Keratinocyte (primary cell): Measurements from ENCODE around the gene ERC2. TPM values are rescaled to one million over a fixed set of nuclear protein-coding genes. Genes with fewer than 3 reads are reported as not detected.

ENCODE experiments used
- DNase-seq: peaks from one replicate; pipeline ENCODE4 v3.0.0-alpha.2; 2011; ENCODE audit warnings: low read depth, missing footprints, low spot score
- FAIRE-seq: peaks from 2 replicates; lab custom pipeline; 2011; peaks lifted over from hg19 to GRCh38; lab: Jason Lieb, UNC
- H2AFZ ChIP-seq: 2 replicates; pipeline ENCODE4 v1.6.0; 2012; ENCODE audit warnings: low read length, control low read depth, inconsistent platforms; ENCODE audit not compliant: control insufficient read depth
- H3K27ac ChIP-seq: 2 replicates; pipeline ENCODE4 v1.5.1; 2011; ENCODE audit warnings: low read length; ENCODE audit not compliant: control insufficient read depth, insufficient read depth
- H3K27me3 ChIP-seq: 3 replicates; pipeline ENCODE4 v1.6.0; 2011; ENCODE audit warnings: low read length; ENCODE audit not compliant: control insufficient read depth, insufficient read depth; ENCODE audit errors: extremely low read depth
- H3K36me3 ChIP-seq, 2 experiments: 2 replicates in 1 of 2; 3 replicates in 1 of 2; pipeline ENCODE4 v1.5.1; 2011; ENCODE audit warnings: low read length in 2 of 2, mild to moderate bottlenecking in 1 of 2; ENCODE audit not compliant: control insufficient read depth in 2 of 2, insufficient read depth in 2 of 2; ENCODE audit errors: extremely low read depth in 1 of 2
- H3K4me1 ChIP-seq: 3 replicates; pipeline ENCODE4 v1.5.1; 2011; ENCODE audit warnings: low read length; ENCODE audit not compliant: control insufficient read depth, insufficient read depth; ENCODE audit errors: extremely low read depth
- H3K4me2 ChIP-seq: 3 replicates; pipeline ENCODE4 v1.6.0; 2011; ENCODE audit warnings: low read depth, low read length; ENCODE audit not compliant: control insufficient read depth, insufficient read depth; ENCODE audit errors: extremely low read depth
- H3K4me3 ChIP-seq, 3 experiments: fragments of 200-600 bp in 1 of 3; sonication (generic) in 1 of 3; 2 replicates in 2 of 3; 3 replicates in 1 of 3; pipeline ENCODE4 v1.5.1; 2011 to 2016; ENCODE audit warnings: low read length in 3 of 3, mild to moderate bottlenecking in 3 of 3, control low read depth in 2 of 3, inconsistent platforms in 1 of 3, low read depth in 1 of 3, mixed read lengths in 1 of 3, mixed run types in 1 of 3, moderate library complexity in 1 of 3; ENCODE audit not compliant: control insufficient read depth in 2 of 3, insufficient read depth in 2 of 3; ENCODE audit errors: extremely low read depth in 1 of 3
- H3K79me2 ChIP-seq: 2 replicates; pipeline ENCODE4 v1.6.0; 2012; ENCODE audit warnings: low read length; ENCODE audit not compliant: control insufficient read depth, insufficient read depth
- H3K9ac ChIP-seq: 3 replicates; pipeline ENCODE4 v1.6.0; 2011; ENCODE audit warnings: low read length; ENCODE audit not compliant: control insufficient read depth, insufficient read depth; ENCODE audit errors: extremely low read depth
- H3K9me1 ChIP-seq: 3 replicates; pipeline ENCODE4 v1.6.0; 2011; ENCODE audit warnings: low read length; ENCODE audit not compliant: control insufficient read depth, insufficient read depth; ENCODE audit errors: extremely low read depth
- H3K9me3 ChIP-seq: 2 replicates; pipeline ENCODE4 v1.5.1; 2012; ENCODE audit warnings: low read depth, low read length; ENCODE audit not compliant: control insufficient read depth
- H4K20me1 ChIP-seq: 3 replicates; pipeline ENCODE4 v1.6.0; 2011; ENCODE audit warnings: low read length; ENCODE audit not compliant: control insufficient read depth, insufficient read depth; ENCODE audit errors: extremely low read depth
- EZH2 ChIP-seq: IDR thresholded peaks from one replicate; pipeline ENCODE4 v1.6.1; 2012; ENCODE audit warnings: inconsistent platforms, mild to moderate bottlenecking, low read length, moderate library complexity
- dilution Hi-C: fragments of 300-500 bp; cut with MboI; formaldehyde crosslinking; loops from one replicate; pipeline ENCODE4 v1.7.0; 2020; ENCODE audit warnings: low sequenced_read_pairs; ENCODE audit not compliant: extremely low pct_ligation_motif_present
- polyA plus RNA-seq, 5 experiments: library from polyadenylated mRNA; depleted of rRNA in 3 of 5; stranded (reverse) in 3 of 5; stranded (forward) in 1 of 5; unstranded in 1 of 5; fragments of >200 nt; gene quantifications; 1 replicate in 1 of 5; 2 replicates in 3 of 5; 3 replicates in 1 of 5; pipeline versions ENCODE4 v1.2.1 to v1.2.3, GENCODE V29; 2011 to 2012; ENCODE audit warnings: missing spikeins in 2 of 5, low read depth in 1 of 5, low replicate concordance in 1 of 5
- TF ChIP-seq, protein P1 (sequence below), 3 experiments: IDR thresholded peaks in 1 of 3; conservative IDR thresholded peaks in 1 of 3; optimal IDR thresholded peaks in 1 of 3; 2 replicates in 2 of 3; 3 replicates in 1 of 3; pipeline versions ENCODE3 to v1.5.1; 2011; ENCODE audit warnings: low read length in 3 of 3, mild to moderate bottlenecking in 3 of 3, moderate library complexity in 2 of 3, control low read depth in 1 of 3, inconsistent platforms in 1 of 3; ENCODE audit not compliant: insufficient read depth in 2 of 3; ENCODE audit errors: extremely low read depth in 1 of 3

Gene ERC2
- polyA plus RNA-seq, 1 donor (not counting 4 experiments of a cell fraction or from before 2014, with no cell fraction given) = 0.08 TPM

DNA sequence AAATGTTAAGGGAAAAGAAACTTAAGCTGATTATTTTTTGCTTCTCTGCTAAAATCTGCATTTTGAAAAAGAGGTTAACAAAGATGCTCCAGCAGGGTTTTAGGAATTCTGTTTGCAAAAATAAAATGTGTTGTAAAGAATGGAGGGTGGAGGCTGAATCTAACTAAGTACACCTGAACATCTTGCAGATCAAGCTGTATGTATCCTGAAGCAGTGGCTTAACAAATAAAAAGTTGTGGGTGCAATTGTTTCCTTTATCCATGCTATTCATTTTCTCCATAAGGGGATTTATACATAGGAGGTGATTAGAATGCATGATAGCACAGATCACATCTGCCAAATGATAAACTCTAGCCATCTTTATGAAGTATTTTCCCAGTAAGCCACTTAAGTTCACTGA is 466.3 kb downstream of the ERC2 start:
- dilution Hi-C loops = no loop called here
- FAIRE-seq = no peak

GRCh38 chr3:56001537-56001936 is 466.7 kb downstream of the ERC2 start:
- no peak overlapping the region for H3K27ac ChIP-seq
- no peaks in the 10 kb centered on the region for H3K4me1 ChIP-seq
- DNase-seq = no peak
- no peaks in the 10 kb centered on the region for H3K9me3 ChIP-seq
- no peak overlapping the region for H3K4me3 ChIP-seq
- TF ChIP-seq, protein P1, sequence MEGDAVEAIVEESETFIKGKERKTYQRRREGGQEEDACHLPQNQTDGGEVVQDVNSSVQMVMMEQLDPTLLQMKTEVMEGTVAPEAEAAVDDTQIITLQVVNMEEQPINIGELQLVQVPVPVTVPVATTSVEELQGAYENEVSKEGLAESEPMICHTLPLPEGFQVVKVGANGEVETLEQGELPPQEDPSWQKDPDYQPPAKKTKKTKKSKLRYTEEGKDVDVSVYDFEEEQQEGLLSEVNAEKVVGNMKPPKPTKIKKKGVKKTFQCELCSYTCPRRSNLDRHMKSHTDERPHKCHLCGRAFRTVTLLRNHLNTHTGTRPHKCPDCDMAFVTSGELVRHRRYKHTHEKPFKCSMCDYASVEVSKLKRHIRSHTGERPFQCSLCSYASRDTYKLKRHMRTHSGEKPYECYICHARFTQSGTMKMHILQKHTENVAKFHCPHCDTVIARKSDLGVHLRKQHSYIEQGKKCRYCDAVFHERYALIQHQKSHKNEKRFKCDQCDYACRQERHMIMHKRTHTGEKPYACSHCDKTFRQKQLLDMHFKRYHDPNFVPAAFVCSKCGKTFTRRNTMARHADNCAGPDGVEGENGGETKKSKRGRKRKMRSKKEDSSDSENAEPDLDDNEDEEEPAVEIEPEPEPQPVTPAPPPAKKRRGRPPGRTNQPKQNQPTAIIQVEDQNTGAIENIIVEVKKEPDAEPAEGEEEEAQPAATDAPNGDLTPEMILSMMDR (optimal IDR thresholded peaks at IDR 0.05 in 1 of 3, IDR thresholded peaks at IDR 0.05 in 1 of 3, conservative IDR thresholded peaks at IDR 0.05 in 1 of 3; ENCODE audit: extremely low read depth in 1 of 3, insufficient read depth in 2 of 3, low read length in 3 of 3) = no peak
- no peak for TF ChIP-seq EZH2
- no peaks in the 10 kb centered on the region for H3K27me3 ChIP-seq
- H2AFZ ChIP-seq = no peak overlapping the region
- H3K36me3 ChIP-seq = no peaks in the 10 kb centered on the region
- no peaks in the 10 kb centered on the region for H3K9me1 ChIP-seq
- no peak overlapping the region for H3K4me2 ChIP-seq
- dilution Hi-C loops = no loop called here
- no peak for FAIRE-seq
- no peaks in the 10 kb centered on the region for H3K79me2 ChIP-seq
- no peaks in the 10 kb centered on the region for H4K20me1 ChIP-seq
- no peak overlapping the region for H3K9ac ChIP-seq

More for the DNA sequence above, 466.3 kb downstream of the ERC2 start:
- no peak for DNase-seq
- TF ChIP-seq EZH2 = no peak
- TF ChIP-seq, protein P1 (optimal IDR thresholded peaks at IDR 0.05 in 1 of 3, IDR thresholded peaks at IDR 0.05 in 1 of 3, conservative IDR thresholded peaks at IDR 0.05 in 1 of 3; ENCODE audit: extremely low read depth in 1 of 3, insufficient read depth in 2 of 3, low read length in 3 of 3) = no peak
- Histone ChIP-seq H4K20me1 (no peaks in the 10 kb centered on the region), H3K4me2 (no peak overlapping the region), H3K36me3 (no peaks in the 10 kb centered on the region), H2AFZ (no peak overlapping the region), H3K27ac (no peak overlapping the region), H3K4me1 (no peaks in the 10 kb centered on the region), H3K27me3 (no peaks in the 10 kb centered on the region), H3K9ac (no peak overlapping the region), H3K9me1 (no peaks in the 10 kb centered on the region), H3K9me3 (no peaks in the 10 kb centered on the region), H3K4me3 (no peak overlapping the region), H3K79me2 (no peaks in the 10 kb centered on the region)
